ENCODE measurements around the gene PSTPIP2.

GRCh38 chr18:46019936-46020335 lies 52.1 kb downstream of the PSTPIP2 start:
- TF ChIP-seq CTCF (IDR thresholded peaks at IDR 0.05) (no peak), POLR2A (IDR thresholded peaks at IDR 0.05) (no peak)

Data from prostate gland (tissue), 2 donors.